Suprapubic skin (tissue), 4 donors: Measurements from ENCODE around the gene GRIN2A. TPM values are rescaled to one million over a fixed set of nuclear protein-coding genes. Genes with fewer than 3 reads are reported as not detected.

Source experiments
- DNase-seq, 2 donors: peaks; one replicate each; pipeline ENCODE4 v3.0.0-alpha.2; 2019; ENCODE audit warnings: low spot score in 2 of 2
- H3K27ac ChIP-seq: fragments of 200-600 bp; sonication (generic); one replicate; pipeline ENCODE4 v1.5.1; 2019
- H3K27me3 ChIP-seq: fragments of 200-600 bp; sonication (generic); one replicate; pipeline ENCODE4 v1.5.1; 2019
- H3K36me3 ChIP-seq: fragments of 200-600 bp; sonication (generic); one replicate; pipeline ENCODE4 v1.5.1; 2019
- H3K4me1 ChIP-seq: fragments of 200-600 bp; sonication (generic); one replicate; pipeline ENCODE4 v1.5.1; 2019
- H3K4me3 ChIP-seq: fragments of 200-600 bp; sonication (generic); one replicate; pipeline ENCODE4 v1.5.1; 2019; ENCODE audit warnings: mild to moderate bottlenecking
- H3K9me3 ChIP-seq: fragments of 200-600 bp; sonication (generic); one replicate; pipeline ENCODE4 v1.5.1; 2019
- EP300 ChIP-seq: sonication (generic); formaldehyde crosslinking; IDR thresholded peaks from one replicate; pipeline ENCODE4 v1.6.1; 2017; ENCODE audit warnings: antibody characterized with exemption
- POLR2A ChIP-seq, 2 donors: fragments of 450-650 bp; IDR thresholded peaks; one replicate each; pipeline ENCODE4 v1.6.1; 2017; ENCODE audit warnings: antibody characterized with exemption in 2 of 2, mild to moderate bottlenecking in 2 of 2, moderate library complexity in 2 of 2
- POLR2AphosphoS5 ChIP-seq, 3 donors: sonication (generic); formaldehyde crosslinking; IDR thresholded peaks; one replicate each; pipeline ENCODE4 v1.6.1; 2017; ENCODE audit warnings: antibody characterized with exemption in 3 of 3
- WGBS: methylation state at CpG from one replicate; pipeline ENCODE4 v1.1.5; 2018; 5-methylcytosine and 5-hydroxymethylcytosine counted together
- total RNA-seq, 4 donors: library from RNA; depleted of rRNA; stranded (reverse); fragments of >200 nt; gene quantifications; one replicate each; pipeline ENCODE4 v1.1.0, GENCODE V29; 2016
- TF ChIP-seq, protein P1 (sequence below), 2 donors: fragments of 200-600 bp in 1 of 2; fragments of 450-650 bp in 1 of 2; sonication (generic) in 1 of 2; IDR thresholded peaks; one replicate each; pipeline ENCODE4 v1.5.1; 2016 to 2019; ENCODE audit warnings: antibody characterized with exemption in 2 of 2, mild to moderate bottlenecking in 1 of 2, moderate library complexity in 1 of 2

Gene GRIN2A
- total RNA-seq, 4 donors from 2014 or later, result 0.08 to 5.4 (median 1.3) TPM

DNA sequence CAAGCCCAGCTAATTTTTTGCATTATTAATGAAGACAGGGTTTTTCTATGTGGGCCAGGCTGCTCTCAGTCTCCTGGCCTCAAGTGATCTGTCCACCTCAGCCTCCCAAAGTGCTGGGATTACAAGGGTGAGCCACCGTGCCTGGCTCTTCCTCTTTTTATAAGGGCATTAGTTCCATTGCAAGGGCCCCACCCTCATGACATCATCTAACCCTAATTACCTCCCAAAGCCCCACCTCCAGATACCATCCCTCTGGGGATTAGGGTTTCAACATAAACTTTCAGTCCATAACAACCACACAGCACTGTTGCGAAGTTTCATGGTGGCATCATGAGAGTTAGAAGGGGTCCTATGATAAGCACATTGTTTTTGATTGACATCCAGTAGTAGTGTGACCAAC is 277.7 kb downstream of the GRIN2A start:
- 89% methylated on average over 2 of the region's 2 CpGs for WGBS

DNA sequence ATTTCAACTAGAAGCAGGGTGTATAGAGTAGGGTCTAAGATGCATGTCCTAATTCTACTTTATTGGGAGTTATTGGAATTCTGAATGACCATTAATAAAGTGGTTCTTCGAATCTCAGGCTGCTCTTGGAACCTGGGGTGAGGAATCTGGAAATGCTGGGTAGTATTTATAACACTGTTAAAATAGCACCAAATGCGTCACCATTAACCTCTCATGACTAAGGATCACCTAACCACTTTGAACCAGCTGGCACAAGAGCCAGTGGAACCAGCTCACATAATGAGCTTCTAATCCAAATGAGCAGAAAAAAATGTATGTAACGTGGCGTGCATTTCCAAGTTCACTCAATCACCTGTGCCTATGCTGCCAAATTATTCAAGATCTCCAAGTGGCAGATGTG is 281.7 kb downstream of the GRIN2A start:
- Histone ChIP-seq H3K27ac (no peak overlapping the region), H3K36me3 (no peaks in the 10 kb centered on the region), H3K4me1 (no peaks in the 10 kb centered on the region), H3K9me3 (no peaks in the 10 kb centered on the region), H3K27me3 (no peaks in the 10 kb centered on the region), H3K4me3 (no peak overlapping the region)
- WGBS, result 58% methylated on average over 4 of the region's 4 CpGs
- DNase-seq, result no peak
- TF ChIP-seq, protein P1, sequence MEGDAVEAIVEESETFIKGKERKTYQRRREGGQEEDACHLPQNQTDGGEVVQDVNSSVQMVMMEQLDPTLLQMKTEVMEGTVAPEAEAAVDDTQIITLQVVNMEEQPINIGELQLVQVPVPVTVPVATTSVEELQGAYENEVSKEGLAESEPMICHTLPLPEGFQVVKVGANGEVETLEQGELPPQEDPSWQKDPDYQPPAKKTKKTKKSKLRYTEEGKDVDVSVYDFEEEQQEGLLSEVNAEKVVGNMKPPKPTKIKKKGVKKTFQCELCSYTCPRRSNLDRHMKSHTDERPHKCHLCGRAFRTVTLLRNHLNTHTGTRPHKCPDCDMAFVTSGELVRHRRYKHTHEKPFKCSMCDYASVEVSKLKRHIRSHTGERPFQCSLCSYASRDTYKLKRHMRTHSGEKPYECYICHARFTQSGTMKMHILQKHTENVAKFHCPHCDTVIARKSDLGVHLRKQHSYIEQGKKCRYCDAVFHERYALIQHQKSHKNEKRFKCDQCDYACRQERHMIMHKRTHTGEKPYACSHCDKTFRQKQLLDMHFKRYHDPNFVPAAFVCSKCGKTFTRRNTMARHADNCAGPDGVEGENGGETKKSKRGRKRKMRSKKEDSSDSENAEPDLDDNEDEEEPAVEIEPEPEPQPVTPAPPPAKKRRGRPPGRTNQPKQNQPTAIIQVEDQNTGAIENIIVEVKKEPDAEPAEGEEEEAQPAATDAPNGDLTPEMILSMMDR (IDR thresholded peaks at IDR 0.05), result no peak
- TF ChIP-seq POLR2A (IDR thresholded peaks at IDR 0.05), result no peak
- TF ChIP-seq POLR2AphosphoS5 (IDR thresholded peaks at IDR 0.05), result no peak
- no peak for TF ChIP-seq EP300

More for the DNA sequence above, 277.7 kb downstream of the GRIN2A start:
- Histone ChIP-seq H3K27ac (no peak overlapping the region), H3K9me3 (no peaks in the 10 kb centered on the region), H3K4me3 (no peak overlapping the region), H3K27me3 (no peaks in the 10 kb centered on the region), H3K36me3 (no peaks in the 10 kb centered on the region), H3K4me1 (no peaks in the 10 kb centered on the region)
- no peak for TF ChIP-seq POLR2AphosphoS5 (IDR thresholded peaks at IDR 0.05)
- TF ChIP-seq, protein P1 (IDR thresholded peaks at IDR 0.05), result no peak
- TF ChIP-seq EP300, result no peak
- TF ChIP-seq POLR2A (IDR thresholded peaks at IDR 0.05), result no peak
- DNase-seq, result no peak

DNA sequence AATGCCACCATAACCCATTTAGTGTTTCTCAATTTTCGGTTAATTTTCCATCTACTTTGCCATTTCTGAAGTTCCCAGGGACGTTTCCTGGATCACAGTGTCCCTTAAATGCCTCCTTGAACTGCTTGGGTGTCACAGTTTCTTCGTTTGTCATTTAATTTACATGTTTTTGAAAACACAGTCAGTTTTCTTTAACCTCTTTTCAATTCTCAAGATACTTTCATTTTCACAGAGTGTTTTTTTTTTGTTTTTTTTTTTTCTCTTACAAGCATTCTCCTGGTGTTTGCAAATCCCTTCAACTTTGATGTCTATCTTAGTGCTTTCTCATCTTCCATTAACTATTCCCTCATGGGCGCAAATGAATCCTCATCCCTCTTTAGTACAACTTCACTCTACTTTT is 283.7 kb downstream of the GRIN2A start:
- no peaks in the 10 kb centered on the region for H3K36me3 ChIP-seq
- H3K4me1 ChIP-seq, result no peaks in the 10 kb centered on the region
- DNase-seq, result no peak
- H3K4me3 ChIP-seq, result no peak overlapping the region
- H3K27ac ChIP-seq, result no peak overlapping the region
- no peak for TF ChIP-seq POLR2AphosphoS5 (IDR thresholded peaks at IDR 0.05)
- TF ChIP-seq, protein P1 (IDR thresholded peaks at IDR 0.05), result no peak
- no peak for TF ChIP-seq POLR2A (IDR thresholded peaks at IDR 0.05)
- TF ChIP-seq EP300, result no peak
- H3K9me3 ChIP-seq, result no peaks in the 10 kb centered on the region
- 68% methylated on average over 4 of the region's 4 CpGs for WGBS
- H3K27me3 ChIP-seq, result no peaks in the 10 kb centered on the region

DNA sequence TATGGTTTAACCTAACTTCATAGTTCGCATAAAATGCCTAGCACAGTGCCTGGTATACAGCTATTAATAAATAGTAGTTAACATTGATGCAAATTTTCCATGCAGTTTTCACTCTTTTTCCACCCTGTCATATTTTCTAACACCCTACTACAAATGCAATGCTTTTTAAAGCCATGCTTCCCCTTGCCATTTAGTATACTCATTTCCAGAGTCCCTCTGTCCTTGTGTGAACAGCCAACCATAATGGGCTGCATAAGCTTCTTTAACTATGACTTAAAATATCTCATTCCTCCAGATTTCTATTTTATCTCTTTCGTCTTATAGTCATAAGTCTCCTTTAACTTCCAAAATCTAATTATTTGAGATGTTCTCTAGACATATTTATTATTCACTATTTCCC is 284.1 kb downstream of the GRIN2A start:
- TF ChIP-seq POLR2A (IDR thresholded peaks at IDR 0.05) (no peak), EP300 (no peak), POLR2AphosphoS5 (IDR thresholded peaks at IDR 0.05) (no peak)
- H3K27me3 ChIP-seq, result no peaks in the 10 kb centered on the region
- H3K9me3 ChIP-seq, result no peaks in the 10 kb centered on the region

DNA sequence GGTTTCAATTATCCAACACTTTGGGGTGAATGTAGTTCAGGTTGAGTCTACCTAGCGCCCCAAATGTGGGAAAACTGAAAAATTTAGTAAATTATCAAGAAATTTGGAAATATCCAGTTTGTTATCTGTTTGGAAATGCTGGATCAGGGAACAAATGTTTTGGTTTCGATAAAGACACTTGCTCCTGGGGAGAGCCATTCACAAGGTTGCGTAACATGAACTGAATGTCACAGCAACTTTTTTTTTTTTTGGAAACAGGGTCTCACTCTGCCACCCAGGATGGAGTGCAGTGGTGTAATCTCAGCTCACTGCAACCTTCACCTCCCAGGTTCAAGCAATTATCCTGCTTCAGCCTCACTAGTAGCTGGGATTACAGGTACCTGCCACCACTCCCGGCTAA is 286.4 kb downstream of the GRIN2A start:
- Histone ChIP-seq H3K4me1 (no peaks in the 10 kb centered on the region), H3K9me3 (no peaks in the 10 kb centered on the region), H3K4me3 (no peak overlapping the region), H3K36me3 (no peaks in the 10 kb centered on the region), H3K27me3 (no peaks in the 10 kb centered on the region), H3K27ac (no peak overlapping the region)
- WGBS, result 85% methylated on average over 4 of the region's 4 CpGs
- no peak for DNase-seq
- TF ChIP-seq POLR2AphosphoS5 (IDR thresholded peaks at IDR 0.05), result no peak
- no peak for TF ChIP-seq EP300
- TF ChIP-seq, protein P1 (IDR thresholded peaks at IDR 0.05), result no peak
- TF ChIP-seq POLR2A (IDR thresholded peaks at IDR 0.05), result no peak

More for the DNA sequence above, 284.1 kb downstream of the GRIN2A start:
- no peak overlapping the region for H3K27ac ChIP-seq
- no peaks in the 10 kb centered on the region for H3K4me1 ChIP-seq
- no peak for DNase-seq
- H3K4me3 ChIP-seq, result no peak overlapping the region
- H3K36me3 ChIP-seq, result no peaks in the 10 kb centered on the region
- 91% methylated on average over 2 of the region's 2 CpGs for WGBS

DNA sequence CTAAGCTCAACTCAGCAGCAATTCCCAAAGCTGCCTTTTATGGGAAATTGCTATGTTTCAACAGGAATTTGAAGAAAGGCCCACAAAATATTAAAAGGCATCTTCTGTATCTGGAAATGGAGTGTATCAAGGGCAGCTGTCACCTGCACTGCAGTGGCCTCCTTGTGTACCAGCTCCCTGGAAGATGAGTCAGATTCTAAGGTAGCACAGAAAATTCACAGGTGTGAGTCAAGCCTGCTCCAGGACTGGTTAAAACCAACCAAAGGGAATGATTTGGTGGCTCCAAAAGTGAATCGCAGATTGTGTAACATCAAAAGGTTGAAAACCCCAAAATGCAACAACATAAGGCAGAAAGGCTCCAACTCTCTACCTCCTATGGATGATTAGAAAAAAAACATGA is 296.4 kb downstream of the GRIN2A start:
- no peak for DNase-seq
- Histone ChIP-seq H3K9me3 (no peaks in the 10 kb centered on the region), H3K4me3 (no peak overlapping the region), H3K27me3 (peaks cover 4% of the 10 kb centered on the region), H3K4me1 (no peaks in the 10 kb centered on the region), H3K36me3 (no peaks in the 10 kb centered on the region), H3K27ac (no peak overlapping the region)
- WGBS, result 94% methylated on average over 1 of the region's 1 CpG
- TF ChIP-seq, protein P1 (IDR thresholded peaks at IDR 0.05), result no peak
- no peak for TF ChIP-seq POLR2A (IDR thresholded peaks at IDR 0.05)
- no peak for TF ChIP-seq POLR2AphosphoS5 (IDR thresholded peaks at IDR 0.05)
- TF ChIP-seq EP300, result no peak
